Fibroblast of lung (primary cell): Measurements from ENCODE around the gene IL18R1. TPM values are rescaled to one million over a fixed set of nuclear protein-coding genes. Genes with fewer than 3 reads are reported as not detected.

Experiments
- DNase-seq, 2 donors: peaks; one replicate each; pipeline versions ENCODE4 v3.0.0 to v3.0.0-alpha.2; 2010; ENCODE audit warnings: low read depth in 2 of 2
- H2AFZ ChIP-seq: 2 replicates; pipeline ENCODE4 v1.5.1; 2012; ENCODE audit warnings: low read length, control low read depth, inconsistent platforms
- H3K27ac ChIP-seq: 2 replicates; pipeline ENCODE4 v1.5.1; 2011; ENCODE audit warnings: low read length, control low read depth; ENCODE audit not compliant: insufficient read depth
- H3K27me3 ChIP-seq: 2 replicates; pipeline ENCODE4 v1.5.1; 2011; ENCODE audit warnings: mild to moderate bottlenecking, low read length; ENCODE audit not compliant: control insufficient read depth, insufficient read depth
- H3K36me3 ChIP-seq: 2 replicates; pipeline ENCODE4 v1.5.1; 2011; ENCODE audit warnings: low read length; ENCODE audit not compliant: control insufficient read depth, insufficient read depth
- H3K4me1 ChIP-seq: 2 replicates; pipeline ENCODE4 v1.5.1; 2011; ENCODE audit warnings: low read length; ENCODE audit not compliant: control insufficient read depth, insufficient read depth; ENCODE audit errors: extremely low read depth
- H3K4me2 ChIP-seq: 2 replicates; pipeline ENCODE4 v1.5.1; 2011; ENCODE audit warnings: low read length, control low read depth; ENCODE audit not compliant: insufficient read depth; ENCODE audit errors: extremely low read depth
- H3K4me3 ChIP-seq, 4 experiments: fragments of 200-600 bp in 1 of 4; sonication (generic) in 1 of 4; replicated peaks in 1 of 4; 2 replicates each; pipeline ENCODE4 v1.5.1; 2011 to 2016; ENCODE audit warnings: low read length in 4 of 4, low read depth in 3 of 4, mild to moderate bottlenecking in 3 of 4, control low read depth in 2 of 4, inconsistent platforms in 1 of 4, mixed read lengths in 1 of 4; ENCODE audit not compliant: insufficient read depth in 1 of 4; ENCODE audit errors: control extremely low read depth in 1 of 4
- H3K79me2 ChIP-seq: 2 replicates; pipeline ENCODE4 v1.5.1; 2012; ENCODE audit warnings: mild to moderate bottlenecking, low read length, inconsistent platforms; ENCODE audit not compliant: control insufficient read depth, insufficient read depth
- H3K9ac ChIP-seq: 2 replicates; pipeline ENCODE4 v1.5.1; 2011; ENCODE audit warnings: mild to moderate bottlenecking, low read length, control low read depth; ENCODE audit not compliant: insufficient read depth
- H3K9me3 ChIP-seq: 2 replicates; pipeline ENCODE4 v1.5.1; 2012; ENCODE audit warnings: low read depth, low read length; ENCODE audit not compliant: control insufficient read depth, insufficient read depth
- H4K20me1 ChIP-seq: 2 replicates; pipeline ENCODE4 v1.5.1; 2011; ENCODE audit warnings: low read length; ENCODE audit not compliant: control insufficient read depth, insufficient read depth; ENCODE audit errors: extremely low read depth
- CTCF ChIP-seq, 2 donors: IDR thresholded peaks in 1 of 2; conservative IDR thresholded peaks in 1 of 2; 1 replicate in 1 of 2; 2 replicates in 1 of 2; pipeline ENCODE4 v1.5.1; 2011 to 2012; ENCODE audit warnings: low read length in 2 of 2, control low read depth in 1 of 2, inconsistent platforms in 1 of 2, low read depth in 1 of 2, mild to moderate bottlenecking in 1 of 2
- EZH2 ChIP-seq: IDR thresholded peaks from 2 replicates; pipeline ENCODE4 v1.5.1; 2012; ENCODE audit warnings: low read length, control low read depth, mild to moderate bottlenecking; ENCODE audit errors: missing control alignments
- polyA plus RNA-seq, 2 donors: library from polyadenylated mRNA; depleted of rRNA in 1 of 2; stranded (reverse) in 1 of 2; unstranded in 1 of 2; fragments of >200 nt; gene quantifications; 2 replicates each; pipeline ENCODE4 v1.2.1, GENCODE V29; 2011 to 2012; ENCODE audit warnings: missing spikeins in 1 of 2
- total RNA-seq: library from RNA; depleted of rRNA; stranded (reverse); fragments of >200 nt; gene quantifications from 2 replicates; pipeline ENCODE4 v1.2.1, GENCODE V29; 2014

IL18R1 gene
- total and polyA plus RNA-seq, 2 donors (not counting 1 experiment from before 2014, with no cell fraction given): 0.10 to 0.50 TPM

- Histone ChIP-seq H2AFZ (no peak overlapping the region), H3K9me3 (no peaks in the 10 kb centered on the region), H3K4me2 (no peak overlapping the region), H3K27me3 (no peaks in the 10 kb centered on the region), H3K4me3 (no peak overlapping the region), H3K9ac (no peak overlapping the region), H3K4me1 (no peaks in the 10 kb centered on the region), H3K79me2 (no peaks in the 10 kb centered on the region), H3K36me3 (no peaks in the 10 kb centered on the region), H3K27ac (no peak overlapping the region), H4K20me1 (no peaks in the 10 kb centered on the region)
- DNase-seq: no peak
- no peak for TF ChIP-seq EZH2
- no peak for TF ChIP-seq CTCF (conservative IDR thresholded peaks at IDR 0.05 in 1 of 2, IDR thresholded peaks at IDR 0.05 in 1 of 2; ENCODE audit: low read depth in 1 of 2, low read length in 2 of 2)
Measured at GRCh38 chr2:102434655-102435381, 79.2 kb downstream of the IL18R1 start.

DNA sequence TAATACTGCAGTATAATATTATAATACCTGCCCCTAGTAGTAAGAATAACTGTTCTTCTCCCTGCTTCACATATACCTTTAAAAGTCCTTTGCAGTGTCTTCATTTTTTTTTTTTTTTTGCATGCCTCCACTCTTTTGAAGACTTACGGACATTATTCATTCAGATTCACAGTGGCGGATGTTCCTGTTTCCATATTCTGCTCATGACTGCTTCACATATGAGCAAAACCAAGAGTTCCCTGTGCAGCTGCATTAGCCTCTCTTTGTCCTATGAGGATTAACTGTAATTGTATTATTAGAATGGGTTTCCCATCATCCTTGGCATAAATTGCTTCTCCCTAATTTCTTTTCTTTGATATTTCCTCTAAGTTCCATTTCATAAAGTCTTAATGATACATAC, 80.1 kb downstream of the IL18R1 start:
- Histone ChIP-seq H3K4me2 (no peak overlapping the region), H2AFZ (no peak overlapping the region)
- no peak for TF ChIP-seq EZH2
- TF ChIP-seq CTCF (conservative IDR thresholded peaks at IDR 0.05 in 1 of 2, IDR thresholded peaks at IDR 0.05 in 1 of 2; ENCODE audit: low read depth in 1 of 2, low read length in 2 of 2): no peak

DNA sequence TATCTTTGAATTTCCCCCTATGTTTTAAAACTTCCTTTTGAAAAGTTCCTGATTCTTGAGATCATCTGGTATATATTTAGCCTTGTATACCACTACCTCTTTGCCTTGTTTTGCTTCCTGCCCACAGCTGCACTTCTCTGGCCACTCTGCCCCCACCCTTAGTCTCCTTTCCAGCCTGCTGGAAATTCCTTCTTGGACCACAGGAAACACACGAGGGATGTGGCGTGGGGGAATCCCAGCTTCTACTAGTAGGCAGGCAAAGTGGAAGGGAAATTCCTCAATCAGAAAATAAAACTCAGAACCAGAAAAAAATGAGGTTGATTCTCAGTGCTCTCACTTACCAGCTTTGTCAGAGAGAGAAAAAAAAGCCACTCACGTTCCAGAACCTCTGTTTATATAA, 80.7 kb downstream of the IL18R1 start:
- Histone ChIP-seq H2AFZ (no peak overlapping the region), H3K79me2 (no peaks in the 10 kb centered on the region), H3K4me2 (no peak overlapping the region), H3K9ac (no peak overlapping the region), H3K4me3 (no peak overlapping the region), H3K27ac (no peak overlapping the region), H3K4me1 (no peaks in the 10 kb centered on the region), H4K20me1 (no peaks in the 10 kb centered on the region), H3K9me3 (no peaks in the 10 kb centered on the region), H3K27me3 (no peaks in the 10 kb centered on the region), H3K36me3 (no peaks in the 10 kb centered on the region)
- no peak for TF ChIP-seq EZH2
- TF ChIP-seq CTCF (conservative IDR thresholded peaks at IDR 0.05 in 1 of 2, IDR thresholded peaks at IDR 0.05 in 1 of 2; ENCODE audit: low read depth in 1 of 2, low read length in 2 of 2): no peak
- peak; percentile 20 to 78 for DNase-seq

More for the DNA sequence above, 80.1 kb downstream of the IL18R1 start:
- H3K9me3 ChIP-seq: no peaks in the 10 kb centered on the region
- no peaks in the 10 kb centered on the region for H3K79me2 ChIP-seq
- H4K20me1 ChIP-seq: no peaks in the 10 kb centered on the region
- H3K4me3 ChIP-seq: no peak overlapping the region
- no peak for DNase-seq
- no peaks in the 10 kb centered on the region for H3K27me3 ChIP-seq
- H3K36me3 ChIP-seq: no peaks in the 10 kb centered on the region
- H3K27ac ChIP-seq: no peak overlapping the region
- H3K4me1 ChIP-seq: no peaks in the 10 kb centered on the region
- H3K9ac ChIP-seq: no peak overlapping the region
